HG03342 (cell line): ENCODE data around the gene CDKN2D.

Experiments used
- ATAC-seq: cut with Tn5 transposase; IDR thresholded peaks from one replicate; pipeline ENCODE4 v1.9.1; 2021; ENCODE audit warnings: mild to moderate bottlenecking, moderate library complexity; ENCODE audit not compliant: unreplicated experiment

CDKN2D gene

DNA sequence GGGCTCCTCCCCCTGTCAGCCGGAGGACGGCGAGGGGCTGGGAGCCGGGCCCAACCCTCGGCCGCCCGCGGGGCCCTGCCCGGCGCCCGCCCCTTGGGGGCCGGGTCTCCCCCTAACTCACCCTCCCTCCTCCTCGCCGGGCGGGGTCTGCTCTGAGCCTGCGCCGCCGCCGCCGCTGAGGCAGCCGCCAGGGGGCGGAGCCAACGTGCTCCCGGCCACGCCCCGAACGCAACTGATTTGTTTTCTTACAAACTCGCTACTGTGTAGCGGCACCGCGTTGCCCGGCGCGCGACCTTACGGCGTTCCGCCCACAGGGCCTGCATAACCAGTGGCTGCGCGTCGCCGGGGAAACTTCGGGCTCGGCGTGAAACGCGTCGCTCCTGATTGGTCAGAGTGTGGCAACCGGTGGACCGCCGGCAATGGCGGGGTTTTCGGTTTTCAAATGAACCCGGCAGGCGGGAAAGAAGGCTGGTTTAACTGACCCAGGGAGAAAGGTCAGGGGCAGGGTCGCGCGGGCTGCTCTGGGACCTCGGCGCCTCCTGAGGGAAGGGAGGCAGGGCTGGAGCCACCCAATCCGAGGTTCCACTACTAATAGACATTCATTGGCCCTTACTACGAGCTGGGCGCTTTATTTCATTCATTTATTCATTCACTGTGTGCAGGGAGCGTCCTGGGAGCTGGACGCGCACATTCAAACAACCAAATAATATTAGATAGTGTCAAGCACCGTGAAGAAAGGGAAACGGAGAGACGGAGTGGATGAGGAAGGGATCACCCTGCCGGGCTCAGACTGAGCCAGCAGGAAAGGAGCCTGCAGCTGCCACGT is at the start of gene CDKN2D:
CDKN2D (minus strand) TSS at position 154 of the 826 bp plus-strand sequence. CDS start 326 bp downstream, outside the sequence.
- peak; percentile 61 for ATAC-seq

DNA sequence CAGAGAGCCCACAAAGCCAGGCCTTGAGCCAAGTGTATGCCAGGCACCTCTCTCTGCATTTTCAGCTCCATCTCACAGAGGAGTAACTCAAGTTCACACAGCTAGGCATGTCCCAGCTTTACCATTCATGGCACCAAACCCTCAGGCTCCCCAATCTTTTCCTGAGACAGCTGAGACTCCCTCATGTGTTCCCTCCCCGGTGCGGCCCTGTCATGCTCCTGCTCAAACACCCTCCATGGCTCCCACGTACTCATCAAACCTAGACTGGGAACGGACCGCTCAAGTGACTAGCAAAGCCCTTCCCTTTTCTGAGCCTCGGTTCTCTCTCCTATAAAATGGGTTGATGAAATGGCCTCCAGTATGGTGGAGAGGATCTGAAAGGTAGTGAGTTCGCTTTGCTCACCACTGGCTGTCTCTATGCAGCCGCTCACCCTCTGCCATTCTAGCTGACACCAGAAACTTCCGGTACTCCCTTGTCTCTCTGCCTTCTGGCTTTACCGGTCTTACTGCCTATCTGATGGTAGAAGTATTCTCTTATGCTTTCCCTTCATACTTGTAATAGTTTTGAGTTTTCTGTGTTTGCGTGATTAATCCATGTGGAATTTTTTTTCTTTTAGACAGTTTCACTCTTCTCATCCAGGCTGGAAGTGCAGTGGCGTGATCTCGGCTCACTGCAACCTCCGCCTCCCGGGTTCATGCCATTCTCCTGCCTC is 48.8 kb upstream of the CDKN2D start:
- ATAC-seq, result no peak

DNA sequence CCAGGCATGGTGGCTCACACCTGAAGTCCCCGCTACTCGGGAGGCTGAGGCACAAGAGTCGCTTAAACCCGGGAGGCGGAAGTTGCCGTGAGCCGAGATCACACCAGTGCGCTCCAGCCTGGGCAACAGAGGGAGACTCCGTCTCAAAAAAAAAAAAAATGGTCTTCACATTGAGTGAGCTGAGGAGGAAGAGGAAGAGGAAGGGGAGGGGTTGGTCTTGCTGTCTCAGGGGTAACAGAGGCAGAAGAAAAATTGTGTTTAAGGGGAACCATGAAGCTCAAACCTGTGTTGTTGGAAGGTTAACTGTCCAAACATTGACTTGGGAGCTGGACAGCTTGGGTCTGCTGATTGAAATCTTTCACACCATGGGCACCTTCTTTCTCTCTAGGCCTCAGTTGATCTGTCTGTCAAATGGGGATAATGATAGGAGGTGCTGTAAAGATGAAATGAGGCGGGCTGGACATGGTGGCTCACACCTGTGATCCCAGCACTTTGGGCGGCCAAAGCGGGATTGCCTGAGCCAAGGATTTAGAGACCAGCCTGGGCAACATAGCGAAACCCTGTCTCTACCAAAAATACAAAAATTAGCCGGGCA is 46.7 kb upstream of the CDKN2D start:
- ATAC-seq, result no peak

DNA sequence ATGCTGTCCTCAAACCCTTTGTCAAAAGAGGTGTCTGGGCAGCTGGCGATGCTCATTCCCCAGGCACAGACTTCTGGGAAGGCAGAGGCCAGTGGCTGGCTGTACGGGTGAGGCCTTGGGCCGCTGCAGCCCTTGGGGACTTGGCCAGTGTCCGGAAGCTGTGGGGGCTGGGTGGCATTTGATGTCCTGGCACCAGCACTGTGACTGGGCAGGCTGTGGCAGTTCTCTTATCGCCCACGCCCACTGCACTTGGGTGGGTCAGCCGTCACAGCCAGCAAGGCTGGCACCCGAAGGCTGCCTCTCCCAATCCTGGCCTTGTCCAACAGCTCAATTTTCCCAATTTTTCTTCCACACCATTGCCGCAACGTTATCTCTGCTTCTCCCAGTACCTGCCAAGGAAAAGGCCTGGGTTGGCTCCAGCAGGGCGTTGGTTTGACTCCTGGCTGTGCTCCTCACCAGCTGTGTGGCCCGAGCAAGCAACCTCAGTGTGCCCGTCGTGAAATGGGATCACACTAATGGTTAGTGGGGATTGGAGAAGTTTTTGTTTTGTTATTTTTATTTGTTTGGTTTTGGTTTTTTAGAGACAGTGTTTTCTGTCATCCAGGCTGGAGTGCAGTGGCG is 43.8 kb upstream of the CDKN2D start:
- no peak for ATAC-seq

DNA sequence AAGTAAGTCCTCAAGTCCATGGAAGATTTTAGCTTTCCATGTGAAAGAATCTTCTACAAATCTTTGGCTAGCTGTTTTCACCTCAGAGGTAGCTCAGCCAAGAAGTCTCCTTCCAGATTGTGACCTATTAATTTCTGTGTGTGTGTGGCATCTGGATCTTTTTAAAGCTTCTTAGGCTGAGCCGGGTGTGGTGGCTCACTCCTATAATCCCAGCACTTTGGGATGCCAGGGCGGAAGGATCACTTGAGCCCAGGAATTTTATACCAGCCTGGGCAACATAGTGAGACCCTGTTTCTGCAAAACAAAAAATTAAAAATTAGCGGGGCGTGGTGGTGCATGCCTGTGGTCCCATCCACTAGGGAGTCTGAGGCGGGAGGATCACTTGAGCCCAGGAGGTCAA is 43.1 kb upstream of the CDKN2D start:
- ATAC-seq, result no peak

DNA sequence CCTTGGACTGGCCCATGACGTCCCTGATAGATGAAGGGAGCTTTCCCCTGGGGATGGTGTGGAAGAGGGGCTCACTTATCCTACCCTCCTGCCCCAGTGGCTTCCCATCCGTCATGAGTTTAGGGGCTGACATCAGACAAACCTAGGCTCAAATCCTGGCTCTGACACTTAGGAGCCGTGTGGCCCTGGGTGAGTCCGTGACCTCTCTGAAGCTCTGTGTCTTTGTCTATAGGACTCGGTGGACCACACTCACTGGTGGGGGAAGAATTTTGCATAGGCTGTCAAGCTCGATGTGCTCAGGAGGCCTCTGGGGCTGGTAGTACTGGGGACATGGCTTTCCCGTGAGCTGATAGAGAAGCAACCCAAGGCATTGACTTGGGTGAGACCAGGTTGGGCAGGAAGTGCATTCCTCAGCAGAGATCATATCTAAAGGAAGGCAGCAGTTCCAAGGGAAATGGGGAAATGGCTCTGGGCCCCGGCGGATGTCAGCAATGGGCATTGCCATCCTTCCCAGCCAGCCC is 35.7 kb upstream of the CDKN2D start:
- no peak for ATAC-seq

DNA sequence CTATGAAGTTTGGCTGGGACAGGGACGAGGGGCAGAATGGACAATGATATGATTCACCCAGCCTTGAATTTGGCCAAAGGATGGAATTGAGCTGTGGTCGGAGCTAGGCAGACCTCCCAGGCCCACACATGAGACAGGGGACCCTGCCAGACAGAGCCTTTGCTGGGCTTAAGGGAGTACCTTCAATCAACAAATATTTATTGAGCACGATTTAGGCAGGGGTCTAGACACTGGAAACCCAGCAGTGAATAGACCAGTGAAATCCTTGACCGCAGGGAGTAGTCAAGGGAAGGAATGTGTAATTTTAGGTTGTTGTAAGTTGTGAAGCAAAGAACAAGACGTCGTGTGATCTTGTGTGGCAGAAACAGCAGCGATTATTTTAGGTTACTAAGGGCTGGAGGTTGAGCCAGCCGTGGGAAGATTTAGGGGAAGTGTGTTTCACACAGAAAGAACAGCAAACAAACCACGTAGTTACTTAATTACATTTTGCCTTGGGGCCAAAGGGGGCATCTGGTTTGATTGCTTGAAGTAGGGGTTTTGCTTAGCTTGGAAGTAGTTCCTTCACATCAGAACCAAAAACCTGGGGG is 35.2 kb upstream of the CDKN2D start:
- no peak for ATAC-seq

DNA sequence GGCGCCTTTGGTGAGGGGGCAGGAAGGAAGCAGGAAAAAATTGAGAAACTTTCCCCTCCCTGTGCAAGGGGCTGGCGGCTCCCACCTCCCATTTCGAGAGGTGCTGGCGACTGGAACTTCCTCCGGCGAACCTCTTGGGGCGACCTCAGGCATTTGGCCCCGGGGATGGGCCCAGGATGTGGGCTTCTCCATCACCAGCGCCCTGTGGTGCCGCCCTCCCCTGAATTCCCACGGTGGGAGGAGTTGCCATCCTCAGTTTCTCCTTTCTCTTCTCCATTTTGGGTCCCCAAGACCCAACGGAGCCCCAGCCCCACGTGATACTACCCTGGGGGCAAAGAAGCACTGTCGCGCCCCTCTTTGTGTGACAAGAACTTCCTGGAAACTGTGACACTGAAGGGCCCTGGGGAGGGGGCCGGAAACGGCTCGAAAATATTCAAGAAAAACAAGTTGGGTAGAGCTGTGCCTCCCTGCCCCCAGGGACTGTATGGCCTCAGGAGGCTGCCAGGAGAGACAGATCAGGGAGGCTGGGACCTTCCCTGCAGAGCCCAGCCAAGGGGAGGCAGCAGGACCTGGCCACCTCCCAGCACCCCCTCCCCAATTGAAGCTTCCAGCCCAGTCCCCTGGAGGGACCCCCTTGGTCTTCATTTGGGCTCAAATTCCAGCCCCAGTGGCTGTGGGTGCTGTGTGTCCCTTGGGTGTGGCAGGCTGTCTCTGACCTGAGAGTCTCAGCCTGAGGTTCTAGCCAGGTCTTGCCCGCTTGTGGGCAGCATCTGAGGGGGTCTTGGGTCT is 34.5 kb upstream of the CDKN2D start:
- no peak for ATAC-seq

DNA sequence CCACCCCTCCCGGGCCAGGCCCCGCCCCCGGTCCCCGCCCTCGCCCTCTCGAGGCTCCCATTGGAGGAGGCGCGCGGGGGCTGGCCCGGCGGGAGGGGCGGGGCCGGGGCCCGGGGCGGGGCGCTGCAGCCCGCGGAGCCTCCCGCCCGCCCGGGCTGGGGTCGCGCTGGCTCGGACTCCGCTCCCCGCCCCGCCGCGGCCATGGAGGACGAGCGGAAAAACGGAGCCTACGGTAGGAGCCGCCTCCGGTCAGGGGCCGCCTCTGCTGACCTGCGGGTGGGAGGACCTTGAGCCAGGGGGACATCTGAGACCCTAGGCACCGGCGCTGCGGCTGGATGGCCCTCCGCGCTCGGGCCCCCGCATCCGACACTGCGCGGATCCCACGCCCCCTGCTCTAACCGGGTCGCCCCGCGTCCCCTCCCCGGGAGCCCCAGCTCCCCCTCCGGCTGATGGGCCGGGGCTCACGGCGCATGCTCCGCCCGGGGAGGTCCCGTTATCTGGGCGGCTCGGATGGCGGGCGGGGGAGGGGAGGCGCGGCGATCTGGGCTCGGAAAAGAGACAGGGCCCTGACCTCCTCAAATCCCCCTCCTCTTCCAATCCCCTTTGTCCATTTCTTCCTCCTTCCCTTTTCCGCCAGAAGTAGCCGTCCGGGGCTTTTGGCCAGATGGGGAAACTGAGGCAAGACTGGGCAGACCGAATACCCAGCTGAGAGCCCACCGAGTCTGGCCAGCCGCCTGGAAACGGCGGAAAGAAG is 33.7 kb upstream of the CDKN2D start:
- peak; percentile 52 for ATAC-seq

DNA sequence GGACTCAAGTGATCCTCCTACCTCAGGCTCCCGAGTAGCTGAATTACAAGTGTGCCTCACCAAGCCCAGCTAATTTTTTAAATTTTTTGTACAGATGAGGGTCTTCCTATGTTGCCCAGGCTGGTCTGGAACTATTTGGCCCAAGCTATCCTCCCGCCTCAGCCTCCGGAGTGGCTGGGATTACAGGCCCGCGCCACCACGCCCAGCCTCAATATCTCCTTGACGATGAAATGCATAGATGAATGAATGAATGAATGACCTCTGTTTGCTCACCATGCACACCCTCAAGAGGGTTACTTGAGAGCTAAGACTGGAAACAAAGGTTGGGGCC is 33.2 kb upstream of the CDKN2D start:
- no peak for ATAC-seq

DNA sequence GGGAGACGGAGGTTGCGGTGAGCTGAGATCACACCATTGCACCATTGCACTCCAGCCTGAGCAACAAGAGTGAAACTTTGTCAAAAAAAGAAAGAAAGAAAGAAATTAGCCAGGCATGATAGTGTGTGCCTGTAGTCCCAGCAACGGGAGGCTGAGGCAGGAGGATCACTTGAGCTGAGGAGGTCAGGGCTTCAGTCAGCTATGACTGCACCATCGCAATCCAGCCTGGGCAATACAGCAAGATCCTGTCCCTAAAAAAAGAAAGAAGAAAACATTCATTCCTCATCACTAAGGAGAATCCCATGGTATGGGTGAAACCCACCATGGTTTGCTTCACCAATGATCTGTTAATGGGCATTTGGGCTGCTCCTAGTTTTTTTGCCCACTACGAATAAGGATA is 31.4 kb upstream of the CDKN2D start:
- no peak for ATAC-seq

DNA sequence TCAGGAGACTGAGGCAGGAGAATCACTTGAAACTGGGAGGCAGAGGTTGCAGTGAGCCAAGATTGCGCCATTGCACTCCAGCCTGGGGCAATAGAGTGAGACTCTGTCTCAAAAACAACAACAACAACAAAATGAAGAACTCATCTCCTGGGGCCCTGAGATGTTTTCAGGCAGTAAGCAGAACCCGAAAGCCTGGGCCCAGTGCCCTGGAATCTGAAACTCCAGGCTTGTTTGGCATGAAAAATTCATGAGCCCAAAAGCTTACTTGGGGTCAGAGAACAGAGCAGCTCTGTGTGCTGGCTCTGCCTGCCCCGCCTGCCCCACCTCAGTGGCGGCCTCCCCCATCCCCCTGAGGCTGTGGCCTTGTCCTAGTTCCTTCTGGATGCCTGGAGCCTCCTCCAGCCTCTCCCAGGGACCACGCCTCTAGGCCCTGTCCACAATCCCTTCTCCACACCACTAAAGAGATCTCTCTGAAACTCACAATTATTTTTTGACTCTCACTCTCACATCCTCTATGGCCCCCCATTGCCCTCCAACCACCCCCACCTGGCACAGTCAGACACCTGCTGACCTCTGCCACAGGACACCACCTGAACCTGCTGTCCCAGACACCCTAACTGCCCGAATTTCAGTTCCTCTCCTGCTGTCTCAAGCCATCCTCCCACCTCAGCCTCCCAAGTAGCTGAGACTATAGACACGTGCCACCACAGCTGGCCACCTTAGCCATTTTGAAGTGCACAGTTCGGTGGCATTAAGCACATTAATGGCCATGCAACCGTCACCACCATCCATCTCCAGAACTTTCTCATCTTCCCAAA is 25.2 kb upstream of the CDKN2D start:
- ATAC-seq, result peak; percentile 45

DNA sequence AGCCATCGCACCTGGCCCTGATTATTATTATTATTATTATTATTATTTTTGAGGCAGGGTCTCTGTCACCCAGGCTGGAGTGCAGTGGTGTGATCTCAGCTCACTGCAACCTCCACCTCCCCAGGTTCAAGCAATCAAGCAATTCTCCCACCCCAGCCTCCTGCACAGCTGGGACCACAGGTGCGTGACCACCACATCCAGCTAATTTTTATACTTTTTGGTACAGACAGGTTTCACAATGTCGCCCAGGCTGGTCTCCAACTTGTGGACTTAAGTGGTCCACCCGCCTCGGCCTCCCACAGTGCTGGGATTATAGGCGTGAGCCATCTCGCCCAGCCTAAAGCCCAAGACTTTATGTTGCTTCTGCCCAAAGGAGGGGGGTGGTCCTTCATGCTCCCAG is 24.4 kb upstream of the CDKN2D start:
- no peak for ATAC-seq

DNA sequence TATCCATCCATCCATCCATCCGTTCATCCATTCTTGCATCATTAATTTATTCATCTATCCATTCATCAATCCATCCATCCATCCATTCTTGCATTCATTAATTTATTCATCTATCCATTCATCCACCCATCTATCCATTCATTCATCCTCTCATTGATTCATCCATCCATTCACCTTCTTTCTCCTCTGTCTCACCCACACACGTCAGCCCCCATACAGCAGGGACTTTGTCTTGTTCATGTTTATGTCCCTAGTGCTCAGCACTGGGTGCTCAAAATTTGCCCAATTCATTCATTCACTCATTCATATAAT is 19.0 kb upstream of the CDKN2D start:
- no peak for ATAC-seq

DNA sequence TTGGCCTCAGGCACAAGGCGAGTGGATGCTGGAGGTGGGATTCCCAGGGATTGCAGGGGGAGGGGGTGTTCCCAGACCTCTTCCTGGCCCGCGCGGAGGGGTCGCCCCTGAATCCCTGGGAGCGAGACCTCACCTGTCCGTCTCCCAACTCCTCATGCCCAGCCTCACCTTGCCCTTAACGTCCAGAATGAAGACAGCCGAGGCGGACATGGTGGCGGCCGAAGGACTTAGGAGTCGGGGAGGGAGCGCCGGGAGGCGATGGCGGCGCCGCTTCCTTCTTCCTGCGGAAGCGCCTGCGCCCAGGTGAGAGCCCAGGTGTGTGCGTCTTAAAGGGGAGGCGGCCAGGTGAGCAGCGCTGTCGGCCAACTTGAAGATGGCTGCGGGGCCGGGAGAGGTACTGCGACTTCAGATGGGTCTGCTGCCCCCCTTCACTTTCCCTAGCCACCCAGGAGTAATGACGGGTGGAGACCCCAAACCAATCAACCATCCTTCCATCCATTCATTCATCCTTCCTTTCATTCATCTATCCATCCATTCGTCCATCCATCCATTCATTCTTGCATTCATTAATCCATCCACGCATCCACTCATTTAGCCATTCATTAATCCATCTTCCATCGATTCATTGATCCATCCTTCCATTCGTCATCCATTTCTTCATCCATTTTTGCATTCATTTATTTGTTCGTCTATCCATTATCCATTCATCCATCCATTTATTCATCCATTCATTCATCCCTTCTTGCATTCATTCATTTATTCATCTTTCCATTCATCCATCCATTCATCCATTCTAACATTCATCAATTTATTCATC is 18.5 kb upstream of the CDKN2D start, which contains the start of gene AP1M2:
AP1M2 (minus strand) TSS at position 291 of the 817 bp plus-strand sequence; CDS start at position 210, 81 bp downstream.
- no peak for ATAC-seq

DNA sequence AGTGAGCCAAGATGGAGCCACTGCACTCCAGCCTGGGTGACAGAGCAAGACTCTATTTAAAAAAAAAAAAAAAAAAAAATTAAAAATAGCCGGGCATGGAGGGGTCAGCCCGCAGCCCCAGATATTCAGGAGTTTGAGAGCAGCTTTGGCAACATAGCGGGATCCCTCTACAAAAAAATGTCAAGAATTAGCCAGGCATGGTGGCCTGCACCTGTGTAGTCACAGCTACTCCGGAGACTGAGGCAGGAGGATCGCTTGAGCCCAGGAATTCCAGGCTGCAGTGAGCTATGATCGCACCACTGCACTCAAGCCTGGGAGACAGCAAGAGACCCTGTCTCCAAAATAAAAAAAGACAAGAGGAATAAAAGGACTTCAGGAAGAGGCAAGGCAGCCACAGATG is 17.6 kb upstream of the CDKN2D start:
- ATAC-seq, result no peak

DNA sequence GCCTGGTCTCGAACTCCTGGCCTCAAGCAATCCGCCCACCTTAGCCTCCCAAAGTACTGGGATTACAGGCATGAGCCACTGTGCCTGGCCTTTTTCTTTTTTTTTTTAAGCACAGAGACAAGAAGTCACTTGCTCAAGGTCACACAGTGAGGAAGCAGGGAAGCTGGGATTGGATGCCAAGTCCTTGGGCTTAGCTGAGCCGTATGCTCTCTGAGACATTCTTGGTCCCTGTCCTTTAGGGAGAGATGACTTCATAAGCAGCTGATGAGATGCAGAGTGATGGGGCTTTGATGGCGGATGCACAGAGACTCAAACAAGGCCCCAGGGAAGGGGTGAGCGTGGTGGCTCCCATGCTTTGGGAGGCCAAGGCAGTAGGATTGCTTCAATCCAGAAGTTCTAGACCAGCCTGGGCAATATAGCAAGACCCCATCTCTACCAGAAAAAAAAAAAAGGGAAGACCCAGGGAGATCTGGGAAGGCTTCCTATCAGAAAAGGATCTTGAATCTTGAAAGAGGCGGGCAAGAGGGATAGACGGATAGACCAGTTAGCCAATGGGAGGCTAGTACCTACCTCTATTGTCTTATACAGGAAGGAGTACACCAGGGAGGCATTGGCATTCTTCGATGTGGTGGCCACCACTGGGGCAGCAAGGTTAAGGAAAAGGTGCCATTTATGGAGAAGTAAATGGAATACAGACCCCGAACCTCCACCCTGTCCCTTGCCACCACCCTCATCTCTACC is 14.4 kb upstream of the CDKN2D start:
- no peak for ATAC-seq
